ENCODE data around the gene GPR119. TPM values are rescaled to one million over a fixed set of nuclear protein-coding genes. Genes with fewer than 3 reads are reported as not detected.
"Not testable (repeated sequence)": the region's sequence is repeated elsewhere in the genome, so short reads cannot be mapped to it uniquely, and the experiment has no call there.

GPR119 gene
- not detected in 2 replicates for total RNA-seq

GRCh38 chrX:130385520-130385919 is at the start of gene GPR119:
Gene GPR119 (minus strand): TSS chrX:130385674. CDS start chrX:130385447, 227 bp downstream.
- H3K4me1 Mint-ChIP-seq (ENCODE audit: low read depth) = no peaks in the 10 kb centered on the region
- peaks cover 3% of the 10 kb centered on the region for H3K27me3 Mint-ChIP-seq (ENCODE audit: insufficient read depth)
- H3K9me3 Mint-ChIP-seq = no peaks in the 10 kb centered on the region
- H3K27ac Mint-ChIP-seq = no peak within 1 kb of the TSS
- no peak for DNase-seq (ENCODE audit: low spot score)
- intact Hi-C loops (cut with micrococcal nuclease) = no loop called here
- H3K4me3 Mint-ChIP-seq = no peak within 1 kb of the TSS
- H3K36me3 Mint-ChIP-seq (ENCODE audit: low read depth) = no peaks in the 10 kb centered on the region

- not testable (repeated sequence) for H3K27me3 Mint-ChIP-seq (ENCODE audit: insufficient read depth); H3K27ac Mint-ChIP-seq; H3K4me3 Mint-ChIP-seq
These were observed 43.8 kb upstream of the GPR119 start for GRCh38 chrX:130429236-130429635.

GRCh38 chrX:130426531-130426930 is 41.1 kb upstream of the GPR119 start:
- H3K9me3 Mint-ChIP-seq = no peaks in the 10 kb centered on the region
- no peak overlapping the region for H3K27ac Mint-ChIP-seq
- no peaks in the 10 kb centered on the region for H3K36me3 Mint-ChIP-seq (ENCODE audit: low read depth)
- no peaks in the 10 kb centered on the region for H3K27me3 Mint-ChIP-seq (ENCODE audit: insufficient read depth)
- DNase-seq (ENCODE audit: low spot score) = no peak
- no peaks in the 10 kb centered on the region for H3K4me1 Mint-ChIP-seq (ENCODE audit: low read depth)
- no peak overlapping the region for H3K4me3 Mint-ChIP-seq
- intact Hi-C loops (cut with micrococcal nuclease) = no loop called here

More at GRCh38 chrX:130429236-130429635, 43.8 kb upstream of the GPR119 start:
- H3K9me3 Mint-ChIP-seq; H3K36me3 Mint-ChIP-seq (ENCODE audit: low read depth); intact Hi-C loops (cut with micrococcal nuclease); H3K4me1 Mint-ChIP-seq (ENCODE audit: low read depth); DNase-seq (ENCODE audit: low spot score): not testable (repeated sequence)

DNA sequence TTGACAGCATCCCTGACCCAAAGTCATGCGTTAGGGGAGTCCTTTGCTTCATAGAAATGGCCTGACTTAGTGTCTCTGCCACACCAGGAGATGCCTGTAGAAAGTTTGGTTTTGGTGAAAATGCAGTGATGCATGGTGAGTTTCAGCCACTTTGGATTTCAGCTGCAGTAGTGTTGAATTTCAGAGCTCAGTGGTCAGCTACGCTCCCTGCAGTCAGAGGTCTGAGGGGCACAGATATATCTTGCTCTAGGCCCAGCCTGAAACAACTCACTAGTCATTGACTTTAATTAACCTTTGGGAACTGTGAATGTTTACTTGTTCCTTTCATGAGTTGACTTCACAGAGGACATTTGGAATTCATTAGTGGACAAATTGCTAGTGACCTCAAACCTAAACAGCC is 33.8 kb upstream of the GPR119 start:
- Mint-ChIP-seq H3K27ac (no peak overlapping the region), H3K9me3 (no peaks in the 10 kb centered on the region), H3K4me3 (no peak overlapping the region), H3K36me3 (ENCODE audit: low read depth) (peaks cover 4% of the 10 kb centered on the region), H3K27me3 (ENCODE audit: insufficient read depth) (no peaks in the 10 kb centered on the region), H3K4me1 (ENCODE audit: low read depth) (no peaks in the 10 kb centered on the region)
- intact Hi-C loops (cut with micrococcal nuclease) = no loop called here
- no peak for DNase-seq (ENCODE audit: low spot score)

- peaks cover 6% of the 10 kb centered on the region for H3K36me3 Mint-ChIP-seq (ENCODE audit: low read depth)
- no peaks in the 10 kb centered on the region for H3K4me1 Mint-ChIP-seq (ENCODE audit: low read depth)
- no peak for DNase-seq (ENCODE audit: low spot score)
- no peak overlapping the region for H3K4me3 Mint-ChIP-seq
- no peaks in the 10 kb centered on the region for H3K27me3 Mint-ChIP-seq (ENCODE audit: insufficient read depth)
- no peak overlapping the region for H3K27ac Mint-ChIP-seq
- intact Hi-C loops (cut with micrococcal nuclease) = no loop called here
- no peaks in the 10 kb centered on the region for H3K9me3 Mint-ChIP-seq
These were observed 33.3 kb upstream of the GPR119 start for GRCh38 chrX:130418740-130419139.

DNA sequence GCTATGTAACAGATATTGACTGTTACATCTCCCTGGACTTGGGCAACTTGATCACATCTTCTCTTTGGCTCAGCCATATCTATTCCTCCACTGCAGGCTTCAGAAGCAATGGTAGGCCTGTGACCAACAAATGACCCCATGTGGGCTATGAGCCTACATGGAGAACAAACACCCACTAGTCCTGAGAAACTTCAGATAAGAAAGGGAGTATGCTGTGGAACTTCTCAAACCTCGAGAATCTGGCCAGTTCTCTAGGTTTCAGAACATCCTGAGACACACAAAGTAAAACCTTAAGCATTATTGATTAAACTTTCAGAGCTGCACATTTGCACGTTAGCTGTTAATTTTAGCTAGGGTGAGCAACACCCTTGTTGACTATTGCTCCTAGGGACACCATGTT is 32.6 kb upstream of the GPR119 start:
- no peak overlapping the region for H3K4me3 Mint-ChIP-seq
- H3K27me3 Mint-ChIP-seq (ENCODE audit: insufficient read depth) = no peaks in the 10 kb centered on the region
- intact Hi-C loops (cut with micrococcal nuclease) = no loop called here
- H3K9me3 Mint-ChIP-seq = no peaks in the 10 kb centered on the region
- DNase-seq (ENCODE audit: low spot score) = no peak
- H3K4me1 Mint-ChIP-seq (ENCODE audit: low read depth) = no peaks in the 10 kb centered on the region
- peaks cover 6% of the 10 kb centered on the region for H3K36me3 Mint-ChIP-seq (ENCODE audit: low read depth)
- H3K27ac Mint-ChIP-seq = no peak overlapping the region

GRCh38 chrX:130416785-130417184 is 31.3 kb upstream of the GPR119 start:
- no peak overlapping the region for H3K27ac Mint-ChIP-seq

DNA sequence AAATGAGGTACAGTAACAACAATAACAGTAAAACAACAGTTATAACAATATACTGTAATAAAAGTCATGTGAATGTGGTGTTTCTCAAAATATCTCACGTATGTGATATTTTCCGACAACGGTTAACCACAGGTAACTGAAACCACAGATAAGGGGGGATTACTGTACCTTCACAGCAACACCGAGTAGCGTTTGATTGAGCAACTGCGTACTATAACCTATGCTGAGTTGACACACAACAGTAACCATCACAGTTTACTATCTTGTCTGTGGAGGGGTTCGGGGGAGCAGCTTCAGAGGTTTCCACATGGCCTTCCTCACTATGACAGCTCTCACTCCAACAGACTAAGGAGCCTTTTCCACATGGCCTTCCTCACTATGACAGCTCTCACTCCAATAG is 29.7 kb upstream of the GPR119 start:
- Mint-ChIP-seq H3K9me3 (no peaks in the 10 kb centered on the region), H3K4me1 (ENCODE audit: low read depth) (no peaks in the 10 kb centered on the region), H3K4me3 (no peak overlapping the region), H3K27me3 (ENCODE audit: insufficient read depth) (no peaks in the 10 kb centered on the region), H3K27ac (no peak overlapping the region), H3K36me3 (ENCODE audit: low read depth) (peaks cover 15% of the 10 kb centered on the region)
- intact Hi-C loops (cut with micrococcal nuclease) = no loop called here
- DNase-seq (ENCODE audit: low spot score) = no peak

More at GRCh38 chrX:130416785-130417184, 31.3 kb upstream of the GPR119 start:
- no peaks in the 10 kb centered on the region for H3K9me3 Mint-ChIP-seq
- H3K27me3 Mint-ChIP-seq (ENCODE audit: insufficient read depth) = no peaks in the 10 kb centered on the region
- intact Hi-C loops (cut with micrococcal nuclease) = no loop called here
- no peaks in the 10 kb centered on the region for H3K4me1 Mint-ChIP-seq (ENCODE audit: low read depth)
- no peak overlapping the region for H3K4me3 Mint-ChIP-seq
- no peak for DNase-seq (ENCODE audit: low spot score)
- H3K36me3 Mint-ChIP-seq (ENCODE audit: low read depth) = peaks cover 11% of the 10 kb centered on the region

- intact Hi-C loops (cut with micrococcal nuclease) = no loop called here
- no peak for DNase-seq (ENCODE audit: low spot score)
- Mint-ChIP-seq H3K4me3 (no peak overlapping the region), H3K9me3 (no peaks in the 10 kb centered on the region), H3K36me3 (ENCODE audit: low read depth) (peaks cover 18% of the 10 kb centered on the region), H3K27me3 (ENCODE audit: insufficient read depth) (no peaks in the 10 kb centered on the region), H3K27ac (no peak overlapping the region), H3K4me1 (ENCODE audit: low read depth) (no peaks in the 10 kb centered on the region)
These were observed 29.3 kb upstream of the GPR119 start for GRCh38 chrX:130414800-130415199.

DNA sequence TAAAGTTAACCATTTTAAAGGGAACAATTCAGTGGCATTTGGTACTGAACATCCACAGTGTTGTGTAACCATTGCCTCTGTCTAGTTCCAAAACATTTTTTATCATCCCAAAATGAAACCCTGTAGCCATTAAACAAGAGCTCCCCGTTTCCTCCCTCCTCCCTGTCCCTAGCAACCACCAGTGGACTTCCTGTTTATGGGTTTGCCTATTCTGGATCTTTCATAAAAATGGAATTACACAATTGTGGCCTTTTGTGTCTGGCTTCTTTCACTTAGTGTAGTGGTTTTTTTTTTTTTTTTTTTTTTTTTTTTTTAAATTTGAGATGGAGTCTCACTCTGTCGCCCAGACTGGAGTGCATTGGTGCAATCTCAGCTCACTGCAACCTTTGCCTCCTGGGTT is 27.9 kb upstream of the GPR119 start:
- Mint-ChIP-seq H3K36me3 (ENCODE audit: low read depth) (peaks cover 21% of the 10 kb centered on the region), H3K4me3 (no peak overlapping the region)
- intact Hi-C loops (cut with micrococcal nuclease) = no loop called here

DNA sequence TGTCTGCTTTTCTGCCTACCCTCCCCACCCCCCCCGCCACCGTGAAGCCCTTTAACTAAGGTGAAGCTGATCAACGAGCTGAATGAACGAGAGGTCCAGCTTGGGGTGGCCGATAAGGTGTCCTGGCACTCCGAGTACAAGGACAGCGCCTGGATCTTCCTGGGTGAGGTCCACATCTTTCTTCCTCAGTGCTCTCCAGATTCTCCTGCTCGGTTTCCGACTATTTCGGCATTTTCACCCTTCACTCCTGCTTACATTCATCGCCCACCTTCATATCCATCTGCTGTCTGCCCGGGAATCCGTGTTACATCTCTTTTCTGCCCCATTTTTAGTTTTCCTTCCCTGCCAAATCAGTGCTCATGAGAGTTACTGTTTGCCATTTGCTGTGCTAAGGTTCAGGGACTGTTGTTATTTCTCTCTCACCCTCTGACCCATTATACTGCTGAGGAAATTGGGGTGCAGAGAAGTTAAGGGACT is 16.8 kb upstream of the GPR119 start:
- peaks cover under 1% of the 10 kb centered on the region for H3K27me3 Mint-ChIP-seq (ENCODE audit: insufficient read depth)
- DNase-seq (ENCODE audit: low spot score) = no peak
- H3K27ac Mint-ChIP-seq = peak overlapping the region; percentile 89
- H3K4me1 Mint-ChIP-seq (ENCODE audit: low read depth) = no peaks in the 10 kb centered on the region
- intact Hi-C loops (cut with micrococcal nuclease) = loop anchor here (1.0 to 5.0 kb wide), 4 partner anchors 63 to 420 kb away; partner anchors contain the start of genes BCORL1, SLC25A14 and ZNF280C
- no peaks in the 10 kb centered on the region for H3K9me3 Mint-ChIP-seq
- H3K4me3 Mint-ChIP-seq = peak overlapping the region; percentile 100
- H3K36me3 Mint-ChIP-seq (ENCODE audit: low read depth) = peaks cover 2% of the 10 kb centered on the region

More for the DNA sequence above, 27.9 kb upstream of the GPR119 start:
- no peaks in the 10 kb centered on the region for H3K27me3 Mint-ChIP-seq (ENCODE audit: insufficient read depth)
- H3K9me3 Mint-ChIP-seq = no peaks in the 10 kb centered on the region
- no peak overlapping the region for H3K27ac Mint-ChIP-seq
- no peak for DNase-seq (ENCODE audit: low spot score)
- no peaks in the 10 kb centered on the region for H3K4me1 Mint-ChIP-seq (ENCODE audit: low read depth)

DNA sequence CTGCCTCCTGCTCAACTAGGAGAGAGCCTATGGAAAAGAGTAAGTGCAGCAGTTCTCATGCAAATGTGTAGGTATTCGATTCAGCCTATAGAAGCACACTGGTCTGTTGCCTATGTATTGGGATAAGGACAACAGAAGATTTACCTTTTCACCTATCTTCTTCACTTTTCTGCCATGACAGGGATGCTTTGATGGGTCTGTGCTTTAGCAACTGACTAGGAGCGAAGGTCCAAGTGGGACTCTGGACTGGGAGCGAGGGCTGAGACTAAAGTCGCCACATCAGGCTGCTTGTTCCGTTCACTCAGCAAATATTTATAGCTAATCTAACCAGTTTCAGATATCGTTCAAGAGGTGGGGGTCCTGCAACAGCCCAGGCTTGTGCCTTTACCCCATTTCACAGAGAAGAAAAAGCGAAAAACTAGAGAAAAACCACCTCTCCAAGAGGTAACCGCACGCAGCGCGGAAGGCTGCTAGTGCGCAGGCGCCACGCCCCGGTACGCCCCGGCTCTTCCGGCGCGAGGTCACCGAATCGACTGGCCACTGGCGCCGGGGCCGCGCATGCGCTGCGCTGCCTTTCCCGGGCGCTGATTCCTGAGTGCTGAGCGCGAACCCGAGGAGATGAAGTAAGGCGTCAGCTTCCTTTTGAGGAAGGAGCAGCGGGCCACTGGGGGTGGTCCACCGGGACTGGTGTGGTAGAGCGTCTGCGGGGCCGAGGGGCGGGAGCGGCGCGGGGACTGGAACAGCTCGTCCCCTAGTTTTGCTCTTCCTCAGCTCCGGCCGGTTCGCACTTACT is 16.1 kb upstream of the GPR119 start, which contains the start of gene RBMX2:
Gene RBMX2, plus strand, starts transcription at position 573 of the 793 bp plus-strand sequence. Its CDS starts 46 bp downstream, at position 619.
- Mint-ChIP-seq H3K36me3 (ENCODE audit: low read depth) (peaks cover 2% of the 10 kb centered on the region), H3K9me3 (no peaks in the 10 kb centered on the region), H3K4me3 (peak within 1 kb of the TSS; percentile 100), H3K4me1 (ENCODE audit: low read depth) (no peaks in the 10 kb centered on the region), H3K27ac (peak within 1 kb of the TSS; percentile 89), H3K27me3 (ENCODE audit: insufficient read depth) (peaks cover 6% of the 10 kb centered on the region)
- intact Hi-C loops (cut with micrococcal nuclease) = loop anchor here (1.0 to 5.0 kb wide), 5 partner anchors 62 to 502 kb away; partner anchors contain the start of genes BCORL1, ENOX2, SLC25A14 and ZNF280C
- DNase-seq (ENCODE audit: low spot score) = peak; percentile 64

DNA sequence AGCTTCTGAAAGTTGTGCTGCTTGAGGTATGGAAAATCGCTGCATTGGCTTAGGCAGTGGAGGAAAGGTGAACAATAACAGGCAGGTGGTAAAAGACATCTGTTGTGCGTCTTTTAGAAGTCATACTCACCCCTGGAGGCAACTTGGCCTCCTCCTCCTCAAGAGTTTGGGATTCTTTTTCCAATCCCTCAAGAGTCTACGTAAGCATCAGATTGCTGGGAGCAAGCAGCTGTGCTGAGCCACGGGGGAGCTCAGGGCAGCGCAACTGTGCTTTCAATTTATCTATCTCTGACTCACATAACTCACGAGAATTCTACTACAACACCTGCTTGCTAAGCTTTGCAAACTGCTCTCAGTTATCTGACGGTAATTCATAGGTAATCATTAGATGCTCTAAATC is 9.9 kb upstream of the GPR119 start:
- intact Hi-C loops (cut with micrococcal nuclease) = no loop called here

More for the DNA sequence above, 9.9 kb upstream of the GPR119 start:
- Mint-ChIP-seq H3K27ac (no peak overlapping the region), H3K27me3 (ENCODE audit: insufficient read depth) (peaks cover 14% of the 10 kb centered on the region), H3K4me3 (no peak overlapping the region), H3K4me1 (ENCODE audit: low read depth) (no peaks in the 10 kb centered on the region), H3K36me3 (ENCODE audit: low read depth) (no peaks in the 10 kb centered on the region), H3K9me3 (no peaks in the 10 kb centered on the region)
- no peak for DNase-seq (ENCODE audit: low spot score)
